Astrocyte (in vitro differentiated cells and primary cell): ENCODE measurements around the gene MRPS2.

Experiments
- CTCF ChIP-seq: IDR thresholded peaks from 2 replicates; pipeline ENCODE4 v1.5.1; 2011; ENCODE audit warnings: low read depth, mild to moderate bottlenecking, inconsistent platforms, low read length, moderate library complexity; ENCODE audit not compliant: insufficient read depth
- EZH2 ChIP-seq: IDR thresholded peaks from 2 replicates; pipeline ENCODE4 v1.6.1; 2012; ENCODE audit warnings: mild to moderate bottlenecking, low read length, inconsistent platforms; ENCODE audit not compliant: insufficient read depth

GRCh38 chr9:135504262-135505243 lies 4.1 kb downstream of the MRPS2 start:
- peak; percentile 56 for TF ChIP-seq CTCF
- no peak for TF ChIP-seq EZH2
